CD4-positive, alpha-beta T cell (primary cell): ENCODE measurements around the gene GRIA3. TPM values are rescaled to one million over a fixed set of nuclear protein-coding genes. Genes with fewer than 3 reads are reported as not detected.

Source experiments
- ATAC-seq: fragments of 200-7000 bp; cut with Tn5 transposase; one replicate; pipeline ENCODE4 v1.10.0; 2022; ENCODE audit warnings: mild to moderate bottlenecking; ENCODE audit not compliant: poor library complexity
- CTCF ChIA-PET: fragments of 350-600 bp; sonication (Branson Sonifier 250); formaldehyde crosslinking; loops from one replicate; lab custom pipeline; 2021; ENCODE audit warnings: antibody characterized with exemption, inconsistent platforms; lab: Charles Lee
- POLR2A ChIA-PET: fragments of 350-600 bp; sonication (Branson Sonifier 250); formaldehyde crosslinking; loops from one replicate; lab custom pipeline; 2021; ENCODE audit warnings: antibody characterized with exemption, inconsistent platforms; lab: Charles Lee
- DNase-seq, 14 experiments: peaks; one replicate each; pipeline ENCODE4 v3.0.0-alpha.2; 2013 to 2020; ENCODE audit warnings: mixed read lengths in 2 of 14
- H3K27ac ChIP-seq, 2 donors: one replicate each; pipeline versions ENCODE4 v1.5.1 to v1.7.0; 2013; ENCODE audit warnings: low read length in 2 of 2, low read depth in 1 of 2, mild to moderate bottlenecking in 1 of 2
- H3K27me3 ChIP-seq, 2 experiments: 1 replicate in 1 of 2; 2 replicates in 1 of 2; pipeline versions ENCODE4 v1.6.1 to v1.7.0; 2013; ENCODE audit warnings: low read length in 2 of 2, control low read depth in 1 of 2, mild to moderate bottlenecking in 1 of 2, moderate library complexity in 1 of 2; ENCODE audit not compliant: insufficient read depth in 2 of 2, control insufficient read depth in 1 of 2
- H3K36me3 ChIP-seq: one replicate; pipeline ENCODE4 v1.6.1; 2013; ENCODE audit warnings: low read length, control low read depth; ENCODE audit not compliant: insufficient read depth
- H3K4me1 ChIP-seq: one replicate; pipeline ENCODE4 v1.6.1; 2013; ENCODE audit warnings: low read length, control low read depth; ENCODE audit not compliant: insufficient read depth
- H3K4me3 ChIP-seq: one replicate; pipeline ENCODE4 v1.5.1; 2013; ENCODE audit warnings: mild to moderate bottlenecking, low read length, moderate library complexity
- H3K9me3 ChIP-seq, 2 experiments: 1 replicate in 1 of 2; 2 replicates in 1 of 2; pipeline versions ENCODE4 v1.6.1 to v1.7.0; 2013; ENCODE audit warnings: low read length in 2 of 2, mild to moderate bottlenecking in 2 of 2, control low read depth in 1 of 2, moderate library complexity in 1 of 2; ENCODE audit not compliant: control insufficient read depth in 1 of 2, insufficient read depth in 1 of 2
- H3K27ac Mint-ChIP-seq: one replicate; pipeline ENCODE4 v1.8.0; 2020; ENCODE audit warnings: mixed read lengths
- H3K27me3 Mint-ChIP-seq: one replicate; pipeline ENCODE4 v1.8.0; 2021; ENCODE audit warnings: mixed read lengths
- H3K36me3 Mint-ChIP-seq: one replicate; pipeline ENCODE4 v1.8.0; 2021; ENCODE audit warnings: low read depth, mixed read lengths
- H3K4me1 Mint-ChIP-seq: one replicate; pipeline ENCODE4 v1.8.0; 2021; ENCODE audit warnings: low read depth, mixed read lengths
- H3K4me3 Mint-ChIP-seq: one replicate; pipeline ENCODE4 v1.8.0; 2020; ENCODE audit warnings: mild to moderate bottlenecking, mixed read lengths
- H3K9me3 Mint-ChIP-seq: one replicate; pipeline ENCODE4 v1.8.0; 2020; ENCODE audit warnings: mixed read lengths
- CTCF ChIP-seq: fragments of 200-600 bp; IDR thresholded peaks from one replicate; pipeline ENCODE4 v1.8.0; 2022; ENCODE audit warnings: antibody characterized with exemption, mild to moderate bottlenecking
- intact Hi-C, 2 experiments: fragments of 100-400 bp; cut with DNase I in 1 of 2; cut with micrococcal nuclease in 1 of 2; formaldehyde crosslinking; loops; one replicate each; pipeline versions ENCODE4 v1.15.1 to v1.9.0; 2023 to 2025; cut with DNase I, micrococcal nuclease
- total RNA-seq, 174 experiments: library from RNA in 2 of 174; stranded (reverse) in 2 of 174; gene quantifications; one replicate each; pipeline ENCODE4 v1.2.3 and lab custom pipeline; 2021 to 2026

GRIA3 gene
- total RNA-seq, 2 experiments from 2014 or later: not detected

GRCh38 chrX:123190096-123190495 is 6.0 kb downstream of the GRIA3 start:
- intact Hi-C loops: no loop called here
- Histone ChIP-seq H3K9me3 (peaks cover 0 to under 1% of the 10 kb centered on the region in 2 experiments), H3K4me3 (no peak overlapping the region), H3K4me1 (no peaks in the 10 kb centered on the region), H3K36me3 (no peaks in the 10 kb centered on the region), H3K27ac (no peak overlapping the region), H3K27me3 (peaks cover 4 to 9% of the 10 kb centered on the region in 2 experiments)
- no peak for TF ChIP-seq CTCF
- H3K4me1 Mint-ChIP-seq: no peaks in the 10 kb centered on the region
- ChIA-PET POLR2A (no interaction called here), CTCF (no interaction called here)
- no peaks in the 10 kb centered on the region for H3K36me3 Mint-ChIP-seq
- DNase-seq (no peak), ATAC-seq (no peak)
- no peaks in the 10 kb centered on the region for H3K9me3 Mint-ChIP-seq
- no peak overlapping the region for H3K27ac Mint-ChIP-seq
- peaks cover 39% of the 10 kb centered on the region for H3K27me3 Mint-ChIP-seq
- no peak overlapping the region for H3K4me3 Mint-ChIP-seq

- no peak overlapping the region for H3K27ac ChIP-seq
- POLR2A ChIA-PET: no interaction called here
- H3K4me3 ChIP-seq: no peak overlapping the region
- no peaks in the 10 kb centered on the region for H3K36me3 ChIP-seq
- peaks cover 12% of the 10 kb centered on the region for H3K27me3 Mint-ChIP-seq
- CTCF ChIA-PET: no interaction called here
- intact Hi-C loops: no loop called here
- DNase-seq (no peak), ATAC-seq (no peak)
- H3K36me3 Mint-ChIP-seq: no peaks in the 10 kb centered on the region
- H3K27me3 ChIP-seq: no peaks in the 10 kb centered on the region
- no peaks in the 10 kb centered on the region for H3K9me3 Mint-ChIP-seq
- H3K4me1 Mint-ChIP-seq: no peaks in the 10 kb centered on the region
- H3K27ac Mint-ChIP-seq: no peak overlapping the region
- TF ChIP-seq CTCF: no peak
- H3K4me1 ChIP-seq: no peaks in the 10 kb centered on the region
- H3K9me3 ChIP-seq: no peaks in the 10 kb centered on the region
- no peak overlapping the region for H3K4me3 Mint-ChIP-seq
These were observed 9.0 kb downstream of the GRIA3 start for GRCh38 chrX:123193101-123193500.

GRCh38 chrX:123199338-123199737 is 15.3 kb downstream of the GRIA3 start:
- H3K36me3 Mint-ChIP-seq: no peaks in the 10 kb centered on the region
- no peaks in the 10 kb centered on the region for H3K4me1 ChIP-seq
- ATAC-seq (no peak), DNase-seq (no peak)
- H3K4me1 Mint-ChIP-seq: no peaks in the 10 kb centered on the region
- no peak overlapping the region for H3K27ac Mint-ChIP-seq
- no peak for TF ChIP-seq CTCF
- no peak overlapping the region for H3K4me3 ChIP-seq
- intact Hi-C loops: no loop called here
- H3K27me3 ChIP-seq: no peaks in the 10 kb centered on the region
- no peak overlapping the region for H3K27ac ChIP-seq
- H3K36me3 ChIP-seq: no peaks in the 10 kb centered on the region
- H3K9me3 ChIP-seq: no peaks in the 10 kb centered on the region
- ChIA-PET POLR2A (no interaction called here), CTCF (no interaction called here)
- H3K9me3 Mint-ChIP-seq: no peaks in the 10 kb centered on the region
- no peaks in the 10 kb centered on the region for H3K27me3 Mint-ChIP-seq
- no peak overlapping the region for H3K4me3 Mint-ChIP-seq
